OCI-LY7 (cell line): Measurements from ENCODE around the gene PLPPR1. TPM values are rescaled to one million over a fixed set of nuclear protein-coding genes. Genes with fewer than 3 reads are reported as not detected.

Experiments
- BruUV-seq: library from RNA; stranded (reverse); fragments of 400-500 nt; replicated peaks from 2 replicates; lab custom pipeline; 2021; lab: Mats Ljungman, UMichigan
- CTCF ChIA-PET: fragments of 300-600 bp; sonication (Branson Sonifier 250); formaldehyde crosslinking; loops from one replicate; lab custom pipeline; 2022; ENCODE audit warnings: antibody characterized with exemption; ENCODE audit not compliant: unreplicated experiment; lab: Charles Lee
- POLR2A ChIA-PET: fragments of 300-600 bp; sonication (Branson Sonifier 250); formaldehyde crosslinking; loops from one replicate; lab custom pipeline; 2022; ENCODE audit warnings: antibody characterized with exemption; lab: Charles Lee
- DNase-seq: peaks from one replicate; pipeline ENCODE4 v3.0.0-alpha.2; 2015; ENCODE audit warnings: low spot score
- H2AFZ ChIP-seq: fragments of 200-600 bp; sonication (generic), shearing (Covaris generic); 2 replicates; pipeline ENCODE4 v1.6.1; 2014; ENCODE audit warnings: mild to moderate bottlenecking, antibody characterized with exemption, low read length, moderate library complexity
- H3K27ac ChIP-seq: fragments of 200-600 bp; sonication (generic); 2 replicates; pipeline ENCODE4 v1.5.1; 2014; ENCODE audit warnings: mixed run types, low read depth, mild to moderate bottlenecking, moderate library complexity, low read length, inconsistent platforms; ENCODE audit not compliant: poor library complexity, severe bottlenecking
- H3K36me3 ChIP-seq: fragments of 200-600 bp; sonication (generic); 2 replicates; pipeline ENCODE4 v1.6.1; 2014; ENCODE audit warnings: mild to moderate bottlenecking, antibody characterized with exemption, low read length, moderate library complexity, mixed read lengths; ENCODE audit not compliant: insufficient read depth
- H3K4me1 ChIP-seq: fragments of 200-600 bp; sonication (generic); 2 replicates; pipeline ENCODE4 v1.5.1; 2014; ENCODE audit warnings: mild to moderate bottlenecking, low read length; ENCODE audit not compliant: insufficient read depth, poor library complexity, severe bottlenecking
- H3K4me2 ChIP-seq: fragments of 200-600 bp; sonication (generic); 2 replicates; pipeline ENCODE4 v1.6.1; 2014; ENCODE audit warnings: mild to moderate bottlenecking, low read length
- H3K4me3 ChIP-seq: fragments of 200-600 bp; sonication (generic); 2 replicates; pipeline ENCODE4 v1.5.1; 2014; ENCODE audit warnings: mild to moderate bottlenecking, low read depth, low read length; ENCODE audit not compliant: poor library complexity, severe bottlenecking
- H3K79me2 ChIP-seq: fragments of 200-600 bp; sonication (generic); 2 replicates; pipeline ENCODE4 v1.6.1; 2016; ENCODE audit warnings: low read depth, mild to moderate bottlenecking, low read length, moderate library complexity, mixed read lengths; ENCODE audit not compliant: insufficient read depth
- H3K9me2 ChIP-seq: fragments of 200-600 bp; sonication (generic); 2 replicates; pipeline ENCODE4 v1.6.1; 2016; ENCODE audit warnings: mild to moderate bottlenecking, low read length, mixed read lengths; ENCODE audit not compliant: insufficient read depth
- H3K9me3 ChIP-seq: fragments of 200-600 bp; sonication (generic); 2 replicates; pipeline ENCODE4 v1.6.1; 2014; ENCODE audit warnings: mild to moderate bottlenecking, mixed run types, low read length, mixed read lengths
- H4K20me1 ChIP-seq: fragments of 200-600 bp; sonication (generic); 2 replicates; pipeline ENCODE4 v1.6.1; 2014; ENCODE audit warnings: mild to moderate bottlenecking, antibody characterized with exemption, low read length, moderate library complexity, mixed read lengths; ENCODE audit not compliant: insufficient read depth
- CTCF ChIP-seq: fragments of 200-600 bp; sonication (generic); conservative IDR thresholded peaks from 2 replicates; pipeline ENCODE4 v1.5.1; 2014; ENCODE audit warnings: mild to moderate bottlenecking, antibody characterized with exemption, low read length, moderate library complexity, mixed read lengths
- EZH2phosphoT487 ChIP-seq: fragments of 200-600 bp; sonication (generic); IDR thresholded peaks from 2 replicates; pipeline ENCODE4 v1.6.1; 2018; ENCODE audit warnings: low read depth, borderline replicate concordance, mild to moderate bottlenecking, mixed run types, antibody characterized with exemption, low read length, moderate library complexity, mixed read lengths
- intact Hi-C: fragments of 100-400 bp; cut with micrococcal nuclease; formaldehyde crosslinking; loops from one replicate; pipeline ENCODE4 v1.10.0; 2022; ENCODE audit not compliant: unreplicated experiment
- total RNA-seq, 2 experiments: library from RNA; depleted of rRNA in 1 of 2; stranded (reverse); fragments of >200 nt in 1 of 2; shearing (Covaris generic) in 1 of 2; gene quantifications; 2 replicates each; pipeline ENCODE4 v1.2.3, GENCODE V29; 2014 to 2022

PLPPR1 gene
- total RNA-seq, 2 experiments from 2014 or later: not detected

DNA sequence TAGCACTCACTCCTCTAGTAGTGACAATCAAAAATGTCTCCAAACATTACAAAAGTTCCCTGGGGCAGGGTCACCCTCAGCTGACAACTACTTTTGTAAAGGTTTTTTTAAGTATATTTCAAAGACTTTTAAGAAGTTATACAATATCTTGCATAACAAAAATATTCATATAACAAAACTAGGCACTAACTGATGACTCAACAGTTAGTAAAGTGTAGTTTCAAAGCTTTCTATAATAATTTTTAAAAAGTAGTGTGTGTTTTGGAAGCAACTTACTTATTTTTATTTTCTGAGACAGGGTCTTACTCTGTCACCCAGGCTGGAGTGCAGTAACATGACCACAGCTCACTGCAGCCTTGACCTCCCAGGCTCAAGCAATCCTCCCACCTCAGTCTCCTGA is 271.4 kb downstream of the PLPPR1 start:
- DNase-seq: no peak
- Histone ChIP-seq H3K27ac (no peak overlapping the region), H4K20me1 (no peaks in the 10 kb centered on the region), H3K9me2 (no peaks in the 10 kb centered on the region), H2AFZ (no peak overlapping the region), H3K79me2 (no peaks in the 10 kb centered on the region), H3K4me3 (no peak overlapping the region), H3K4me2 (no peak overlapping the region), H3K4me1 (no peaks in the 10 kb centered on the region), H3K36me3 (no peaks in the 10 kb centered on the region), H3K9me3 (no peaks in the 10 kb centered on the region)
- intact Hi-C loops: no loop called here
- CTCF ChIA-PET: no interaction called here
- TF ChIP-seq CTCF (no peak), EZH2phosphoT487 (no peak)
- POLR2A ChIA-PET: interaction anchor here (0.6 kb wide), 1 partner anchor 728 kb away, joined by 3 read pairs; no protein-coding TSS in a partner anchor
- no TSS peak for BruUV-seq

DNA sequence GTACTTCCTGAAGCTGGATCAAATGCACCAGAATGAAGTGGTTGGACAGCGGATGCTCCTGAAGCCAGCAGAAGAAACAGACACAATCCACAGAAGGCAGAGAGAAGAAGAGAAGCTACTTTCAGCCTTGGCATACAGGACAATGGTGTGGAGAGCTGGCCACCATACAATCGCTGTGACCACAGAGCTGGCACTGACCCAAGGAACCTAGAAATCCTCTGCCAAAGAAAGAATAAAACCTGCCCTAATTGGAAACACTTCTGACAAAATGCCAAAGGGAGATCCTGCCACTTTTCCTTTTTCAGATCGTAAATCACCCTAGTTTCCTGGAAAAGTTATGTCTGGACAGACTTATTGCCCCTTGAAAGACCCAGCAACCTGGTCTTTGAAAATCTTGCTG is 278.5 kb downstream of the PLPPR1 start:
- no peaks in the 10 kb centered on the region for H3K4me1 ChIP-seq
- H3K9me3 ChIP-seq: no peaks in the 10 kb centered on the region
- no TSS peak for BruUV-seq
- no peak for DNase-seq
- intact Hi-C loops: no loop called here
- H3K9me2 ChIP-seq: no peaks in the 10 kb centered on the region
- no peak overlapping the region for H2AFZ ChIP-seq
- H3K4me3 ChIP-seq: no peak overlapping the region
- ChIA-PET POLR2A (no interaction called here), CTCF (no interaction called here)
- no peaks in the 10 kb centered on the region for H3K36me3 ChIP-seq
- H4K20me1 ChIP-seq: no peaks in the 10 kb centered on the region
- no peak overlapping the region for H3K27ac ChIP-seq
- no peak overlapping the region for H3K4me2 ChIP-seq
- H3K79me2 ChIP-seq: no peaks in the 10 kb centered on the region
- TF ChIP-seq CTCF: no peak
- no peak for TF ChIP-seq EZH2phosphoT487

DNA sequence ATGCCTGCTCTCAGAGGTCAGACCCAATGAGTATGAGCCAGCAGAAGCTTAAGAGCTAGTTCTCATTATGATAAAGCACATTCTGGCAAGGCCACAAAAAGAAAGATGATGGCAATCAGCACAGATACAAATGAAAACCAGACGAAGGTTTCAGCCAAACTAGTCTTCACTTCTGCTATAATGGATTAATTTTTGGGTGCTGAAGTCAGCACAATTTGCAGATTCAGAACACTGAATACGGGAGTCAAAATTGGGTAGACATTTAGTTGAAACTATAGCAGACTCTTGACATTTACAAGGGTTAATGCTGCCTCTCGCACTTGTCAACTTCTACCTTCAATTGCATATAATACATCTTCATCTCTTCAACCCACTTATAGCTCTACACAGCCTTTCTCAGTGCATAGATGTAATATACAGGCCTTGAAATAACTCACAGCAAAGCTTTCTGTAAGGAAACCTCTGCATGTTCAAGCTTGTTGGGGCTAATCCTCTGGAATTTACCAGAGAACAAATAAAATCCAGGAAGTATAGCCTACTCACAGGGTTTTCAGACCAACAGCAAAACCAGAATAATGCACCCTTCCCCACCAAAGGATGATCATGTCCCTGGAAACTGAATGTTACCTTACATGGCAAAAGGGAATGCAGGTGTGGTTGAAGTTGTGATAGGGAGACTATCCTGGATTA is 279.1 kb downstream of the PLPPR1 start:
- intact Hi-C loops: no loop called here
- Histone ChIP-seq H3K9me3 (no peaks in the 10 kb centered on the region), H3K4me1 (no peaks in the 10 kb centered on the region), H4K20me1 (no peaks in the 10 kb centered on the region), H2AFZ (no peak overlapping the region), H3K27ac (no peak overlapping the region), H3K36me3 (no peaks in the 10 kb centered on the region), H3K9me2 (no peaks in the 10 kb centered on the region), H3K4me3 (no peak overlapping the region), H3K4me2 (no peak overlapping the region), H3K79me2 (no peaks in the 10 kb centered on the region)
- ChIA-PET POLR2A (no interaction called here), CTCF (no interaction called here)
- DNase-seq: no peak
- no TSS peak for BruUV-seq
- TF ChIP-seq EZH2phosphoT487 (no peak), CTCF (no peak)
